ENCODE data around the gene BRIP1.
"Not testable (repeated sequence)": the region's sequence is repeated elsewhere in the genome, so short reads cannot be mapped to it uniquely, and the experiment has no call there.

The BRIP1 gene

DNA sequence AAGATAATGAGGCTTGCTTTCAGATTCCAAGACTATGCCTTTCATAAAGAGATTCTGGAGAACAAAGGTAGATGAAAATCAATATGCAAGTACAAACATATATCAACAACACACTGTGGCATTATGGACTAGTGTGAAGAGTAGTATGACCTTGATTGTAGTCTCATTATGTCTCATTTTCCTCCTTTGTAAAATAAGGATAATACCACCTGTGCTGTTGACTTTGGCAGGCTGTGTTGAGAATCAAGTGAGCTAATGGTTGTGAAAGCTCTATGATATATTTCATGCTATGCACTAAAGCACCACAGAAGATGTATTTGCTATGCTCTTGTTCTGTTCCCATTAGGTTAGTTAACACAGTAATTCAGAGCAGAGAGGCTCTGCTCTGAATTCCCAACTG lies 193.8 kb downstream of the BRIP1 start:
- H3K4me1 ChIP-seq (ENCODE audit: control insufficient read depth, low read depth, low read length) = no peaks in the 10 kb centered on the region
- H3K9me3 ChIP-seq (ENCODE audit: control insufficient read depth, low read depth, low read length) = no peaks in the 10 kb centered on the region
- H3K27ac ChIP-seq (ENCODE audit: low read length) = no peak overlapping the region
- no peaks in the 10 kb centered on the region for H3K36me3 ChIP-seq (ENCODE audit: control insufficient read depth, low read depth, low read length)
- no peaks in the 10 kb centered on the region for H3K27me3 ChIP-seq (ENCODE audit: control insufficient read depth, insufficient read depth, low read length)
- no peak overlapping the region for H3K9ac ChIP-seq (ENCODE audit: low read length)
- H3K4me3 ChIP-seq (ENCODE audit: low read length) = no peak overlapping the region

DNA sequence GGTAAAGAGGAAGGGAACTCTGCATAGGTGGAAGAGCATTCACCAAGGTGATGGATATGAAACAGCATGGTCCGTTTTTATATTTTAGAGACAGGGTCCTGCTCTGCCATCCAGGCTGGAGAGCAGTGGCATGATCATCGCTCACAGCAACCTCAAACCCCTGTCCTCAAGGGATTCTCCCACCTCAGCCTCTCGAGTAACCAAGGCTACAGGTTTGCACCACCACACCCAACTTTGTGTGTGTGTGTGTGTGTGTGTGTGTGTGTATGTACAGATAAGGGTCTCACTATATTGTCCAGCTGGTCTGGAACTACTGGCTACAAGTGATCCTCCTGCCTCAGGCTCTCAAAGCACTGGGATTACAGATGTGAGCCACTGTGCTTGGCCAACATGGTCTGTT lies 194.8 kb downstream of the BRIP1 start:
- no peaks in the 10 kb centered on the region for H3K36me3 ChIP-seq (ENCODE audit: control insufficient read depth, low read depth, low read length)
- H3K27me3 ChIP-seq (ENCODE audit: control insufficient read depth, insufficient read depth, low read length) = no peaks in the 10 kb centered on the region
- H3K9me3 ChIP-seq (ENCODE audit: control insufficient read depth, low read depth, low read length) = no peaks in the 10 kb centered on the region
- H3K4me1 ChIP-seq (ENCODE audit: control insufficient read depth, low read depth, low read length) = no peaks in the 10 kb centered on the region
- no peak overlapping the region for H3K9ac ChIP-seq (ENCODE audit: low read length)
- H3K4me3 ChIP-seq (ENCODE audit: low read length) = no peak overlapping the region
- H3K27ac ChIP-seq (ENCODE audit: low read length) = no peak overlapping the region

DNA sequence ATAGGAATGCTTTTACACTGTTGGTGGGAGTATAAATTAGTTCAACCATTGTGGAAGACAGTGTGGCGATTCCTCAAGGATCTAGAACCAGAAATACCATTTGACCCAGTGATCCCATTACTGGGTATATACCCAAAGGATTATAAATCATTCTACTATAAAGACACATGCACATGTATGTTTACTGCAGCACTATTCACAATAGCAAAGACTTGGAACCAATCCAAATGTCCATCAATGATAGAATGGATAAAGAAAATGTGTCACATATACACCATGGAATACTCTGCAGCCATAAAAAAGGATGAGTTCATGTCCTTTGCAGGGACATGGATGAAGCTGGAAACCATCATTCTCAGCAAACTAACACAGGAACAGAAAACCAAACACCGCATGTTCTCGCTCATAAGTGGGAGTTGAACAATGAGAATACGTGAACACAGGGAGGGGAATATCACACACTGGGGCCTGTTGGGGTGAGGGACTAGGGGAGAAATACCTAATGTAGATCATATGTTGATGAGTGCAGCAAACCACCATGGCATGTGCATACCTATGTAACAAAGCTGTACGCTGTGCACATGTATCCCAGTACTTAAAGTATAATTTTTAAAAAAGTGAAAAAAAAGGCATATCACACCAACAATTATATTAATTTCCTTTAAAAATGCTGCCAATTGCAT lies 196.8 kb downstream of the BRIP1 start:
- not testable (repeated sequence) for H3K36me3 ChIP-seq (ENCODE audit: control insufficient read depth, low read depth, low read length); H3K9ac ChIP-seq (ENCODE audit: low read length); H3K9me3 ChIP-seq (ENCODE audit: control insufficient read depth, low read depth, low read length); H3K4me1 ChIP-seq (ENCODE audit: control insufficient read depth, low read depth, low read length); H3K4me3 ChIP-seq (ENCODE audit: low read length); H3K27me3 ChIP-seq (ENCODE audit: control insufficient read depth, insufficient read depth, low read length); H3K27ac ChIP-seq (ENCODE audit: low read length)

DNA sequence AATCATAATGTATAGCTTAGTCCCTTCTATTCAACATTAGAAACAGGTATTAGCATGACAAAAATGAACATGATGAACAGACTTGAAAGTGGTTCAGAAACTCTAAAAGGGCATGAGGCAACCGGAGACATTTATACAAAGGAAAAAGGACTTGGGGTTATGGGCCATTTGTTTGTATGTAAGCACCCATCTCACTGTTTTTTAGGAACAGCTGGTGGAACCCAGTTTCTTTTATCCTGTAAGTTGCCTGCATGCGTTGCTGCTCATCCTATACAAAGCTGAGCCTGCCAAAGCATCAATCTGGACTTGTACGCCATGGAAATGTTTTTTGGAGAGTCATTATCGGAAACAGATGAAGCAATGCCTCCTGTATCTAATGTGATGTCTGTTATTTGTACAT lies 200.0 kb downstream of the BRIP1 start:
- Histone ChIP-seq H3K9ac (ENCODE audit: low read length) (no peak overlapping the region), H3K27me3 (ENCODE audit: control insufficient read depth, insufficient read depth, low read length) (no peaks in the 10 kb centered on the region), H3K9me3 (ENCODE audit: control insufficient read depth, low read depth, low read length) (no peaks in the 10 kb centered on the region), H3K27ac (ENCODE audit: low read length) (no peak overlapping the region), H3K4me1 (ENCODE audit: control insufficient read depth, low read depth, low read length) (no peaks in the 10 kb centered on the region), H3K4me3 (ENCODE audit: low read length) (no peak overlapping the region), H3K36me3 (ENCODE audit: control insufficient read depth, low read depth, low read length) (no peaks in the 10 kb centered on the region)

DNA sequence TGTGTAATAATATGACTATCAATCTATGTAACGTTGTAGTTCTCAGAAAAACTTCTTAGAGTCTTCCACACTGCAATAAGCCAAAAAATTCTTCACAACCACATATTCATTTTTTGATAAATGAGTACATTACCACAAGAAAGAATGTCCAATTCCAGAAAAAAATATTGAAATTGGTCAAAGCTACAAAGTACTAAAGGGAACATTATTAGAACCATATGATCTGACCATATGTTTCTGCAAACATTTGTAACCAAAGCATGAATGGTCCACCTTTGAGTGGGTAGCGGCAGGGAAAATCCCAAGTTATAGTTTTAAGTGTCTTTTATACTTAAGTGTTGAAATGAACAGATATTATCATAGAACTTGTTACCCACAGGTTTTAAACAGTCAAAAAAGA lies 200.6 kb downstream of the BRIP1 start:
- Histone ChIP-seq H3K9me3 (ENCODE audit: control insufficient read depth, low read depth, low read length) (no peaks in the 10 kb centered on the region), H3K36me3 (ENCODE audit: control insufficient read depth, low read depth, low read length) (no peaks in the 10 kb centered on the region), H3K9ac (ENCODE audit: low read length) (no peak overlapping the region), H3K27me3 (ENCODE audit: control insufficient read depth, insufficient read depth, low read length) (no peaks in the 10 kb centered on the region), H3K4me3 (ENCODE audit: low read length) (no peak overlapping the region), H3K27ac (ENCODE audit: low read length) (no peak overlapping the region), H3K4me1 (ENCODE audit: control insufficient read depth, low read depth, low read length) (no peaks in the 10 kb centered on the region)

DNA sequence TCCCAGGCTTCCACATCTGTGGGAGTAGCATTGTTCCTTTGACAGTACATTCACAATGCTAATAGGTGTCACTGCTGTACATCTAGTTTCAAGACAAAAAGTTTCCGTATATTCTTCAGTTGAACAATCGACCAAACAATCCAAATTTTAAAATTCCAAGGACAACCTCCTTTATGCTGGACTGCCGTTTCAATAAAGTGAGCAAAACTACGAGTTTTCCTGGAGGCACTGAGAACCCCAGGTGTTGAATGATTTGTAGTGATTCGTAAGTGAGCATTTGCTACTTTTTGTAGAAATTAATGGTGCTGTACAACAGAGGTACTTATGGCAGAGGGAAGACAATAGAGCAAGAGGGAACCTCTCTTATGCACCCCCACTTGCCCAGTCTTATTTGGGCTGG lies 201.1 kb downstream of the BRIP1 start:
- no peak overlapping the region for H3K27ac ChIP-seq (ENCODE audit: low read length)
- no peaks in the 10 kb centered on the region for H3K36me3 ChIP-seq (ENCODE audit: control insufficient read depth, low read depth, low read length)
- no peaks in the 10 kb centered on the region for H3K9me3 ChIP-seq (ENCODE audit: control insufficient read depth, low read depth, low read length)
- no peak overlapping the region for H3K9ac ChIP-seq (ENCODE audit: low read length)
- H3K4me3 ChIP-seq (ENCODE audit: low read length) = no peak overlapping the region
- H3K4me1 ChIP-seq (ENCODE audit: control insufficient read depth, low read depth, low read length) = no peaks in the 10 kb centered on the region
- H3K27me3 ChIP-seq (ENCODE audit: control insufficient read depth, insufficient read depth, low read length) = no peaks in the 10 kb centered on the region

DNA sequence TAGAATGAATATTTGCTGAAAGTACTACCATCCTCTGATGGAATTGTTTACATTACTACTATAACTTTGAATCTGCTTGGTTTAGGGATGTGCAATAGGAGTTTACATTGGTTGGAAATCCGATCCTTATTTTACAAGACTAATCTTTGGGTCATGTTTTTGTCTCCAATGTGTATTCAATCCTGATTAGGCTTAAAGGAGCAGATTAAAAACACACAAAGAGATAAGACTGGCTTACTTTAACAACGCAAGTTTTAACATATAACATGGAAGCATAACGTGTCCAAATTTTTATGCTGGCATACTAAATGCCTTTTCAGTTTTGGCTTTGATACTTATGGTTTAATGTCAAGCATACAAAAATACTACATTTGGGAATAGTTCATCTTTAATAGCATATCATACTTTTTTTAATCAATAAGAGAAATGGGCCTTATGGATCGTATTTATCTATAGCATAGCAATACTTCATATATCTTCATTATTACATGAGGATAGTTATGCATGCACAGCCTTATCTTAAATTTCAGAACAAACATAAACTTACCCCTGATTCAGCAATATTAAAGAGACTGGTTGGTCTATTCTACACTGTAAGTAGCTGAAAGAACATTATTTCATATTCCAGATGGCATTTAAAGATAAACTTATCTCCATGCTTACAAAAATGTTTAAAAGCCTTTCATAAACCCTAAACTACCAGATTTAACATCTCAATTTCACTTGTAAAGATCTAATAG lies 202.4 kb downstream of the BRIP1 start:
- H3K9ac ChIP-seq (ENCODE audit: low read length) = no peak overlapping the region
- H3K4me3 ChIP-seq (ENCODE audit: low read length) = no peak overlapping the region
- H3K9me3 ChIP-seq (ENCODE audit: control insufficient read depth, low read depth, low read length) = no peaks in the 10 kb centered on the region
- H3K36me3 ChIP-seq (ENCODE audit: control insufficient read depth, low read depth, low read length) = no peaks in the 10 kb centered on the region
- no peak overlapping the region for H3K27ac ChIP-seq (ENCODE audit: low read length)
- no peaks in the 10 kb centered on the region for H3K27me3 ChIP-seq (ENCODE audit: control insufficient read depth, insufficient read depth, low read length)
- no peaks in the 10 kb centered on the region for H3K4me1 ChIP-seq (ENCODE audit: control insufficient read depth, low read depth, low read length)

DNA sequence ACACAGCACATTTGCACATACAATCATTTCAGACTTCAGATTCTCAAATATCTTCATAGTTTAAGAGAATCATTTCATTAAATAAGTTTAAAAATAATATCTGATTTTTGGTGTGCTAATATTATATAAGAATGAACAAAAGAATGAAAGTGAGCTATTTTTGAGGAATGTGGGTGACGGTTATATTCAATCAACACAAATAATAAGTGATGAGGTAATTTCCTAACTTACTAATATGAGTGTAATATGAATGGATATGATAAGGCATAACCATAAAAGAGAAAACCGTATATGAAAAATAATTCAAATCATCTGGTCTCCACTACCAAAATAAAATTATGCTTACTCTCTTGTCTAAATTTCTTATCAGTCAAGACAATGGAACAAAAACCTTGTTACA lies 203.9 kb downstream of the BRIP1 start:
- Histone ChIP-seq H3K27ac (ENCODE audit: low read length) (no peak overlapping the region), H3K36me3 (ENCODE audit: control insufficient read depth, low read depth, low read length) (no peaks in the 10 kb centered on the region)

DNA sequence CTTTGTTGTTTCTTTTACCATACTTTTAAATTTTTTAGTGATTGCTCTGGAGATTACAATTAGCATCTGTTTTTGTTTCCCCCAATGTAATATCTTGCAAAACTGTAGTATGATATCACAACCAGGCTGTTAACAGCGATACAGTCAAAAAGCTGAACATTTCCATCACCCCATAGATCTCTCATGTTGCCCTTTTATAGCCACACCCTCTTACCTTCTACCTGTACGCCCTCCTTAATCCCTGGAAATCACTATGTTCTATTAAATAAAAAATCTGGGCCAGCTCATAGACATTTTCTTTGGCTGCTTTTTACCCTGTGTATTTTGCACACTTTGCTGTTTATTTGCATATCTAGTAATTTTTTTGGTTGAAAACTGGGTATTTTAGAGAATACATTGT lies 205.1 kb downstream of the BRIP1 start:
- no peak overlapping the region for H3K4me3 ChIP-seq (ENCODE audit: low read length)
- H3K27me3 ChIP-seq (ENCODE audit: control insufficient read depth, insufficient read depth, low read length) = no peaks in the 10 kb centered on the region
- no peaks in the 10 kb centered on the region for H3K36me3 ChIP-seq (ENCODE audit: control insufficient read depth, low read depth, low read length)
- no peaks in the 10 kb centered on the region for H3K9me3 ChIP-seq (ENCODE audit: control insufficient read depth, low read depth, low read length)
- no peak overlapping the region for H3K27ac ChIP-seq (ENCODE audit: low read length)
- no peak overlapping the region for H3K9ac ChIP-seq (ENCODE audit: low read length)
- no peaks in the 10 kb centered on the region for H3K4me1 ChIP-seq (ENCODE audit: control insufficient read depth, low read depth, low read length)

More for the DNA sequence above, 203.9 kb downstream of the BRIP1 start:
- Histone ChIP-seq H3K9ac (ENCODE audit: low read length) (no peak overlapping the region), H3K9me3 (ENCODE audit: control insufficient read depth, low read depth, low read length) (no peaks in the 10 kb centered on the region), H3K4me1 (ENCODE audit: control insufficient read depth, low read depth, low read length) (no peaks in the 10 kb centered on the region), H3K4me3 (ENCODE audit: low read length) (no peak overlapping the region), H3K27me3 (ENCODE audit: control insufficient read depth, insufficient read depth, low read length) (no peaks in the 10 kb centered on the region)

DNA sequence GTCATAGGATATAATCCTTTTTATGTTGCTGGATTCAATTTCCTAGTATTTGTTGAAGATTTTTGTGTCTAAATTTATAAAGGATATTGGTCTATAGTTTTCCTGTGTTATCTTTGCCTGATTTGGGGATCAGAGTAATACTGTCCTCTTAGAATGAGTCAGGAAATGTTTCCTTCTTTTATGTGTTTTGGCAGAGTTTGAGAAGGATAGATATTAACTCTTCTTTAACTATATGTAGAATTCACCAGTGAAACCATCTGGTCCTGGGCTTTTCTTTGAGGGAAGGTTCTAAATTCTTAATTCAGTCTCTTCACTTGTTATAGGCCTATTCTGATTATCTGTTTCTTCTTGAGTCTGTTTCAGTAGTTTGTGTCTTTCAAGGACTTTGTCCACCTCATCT lies 206.0 kb downstream of the BRIP1 start:
- Histone ChIP-seq H3K27ac (ENCODE audit: low read length) (no peak overlapping the region), H3K36me3 (ENCODE audit: control insufficient read depth, low read depth, low read length) (no peaks in the 10 kb centered on the region), H3K4me1 (ENCODE audit: control insufficient read depth, low read depth, low read length) (no peaks in the 10 kb centered on the region), H3K27me3 (ENCODE audit: control insufficient read depth, insufficient read depth, low read length) (no peaks in the 10 kb centered on the region), H3K9ac (ENCODE audit: low read length) (no peak overlapping the region), H3K9me3 (ENCODE audit: control insufficient read depth, low read depth, low read length) (no peaks in the 10 kb centered on the region), H3K4me3 (ENCODE audit: low read length) (no peak overlapping the region)

DNA sequence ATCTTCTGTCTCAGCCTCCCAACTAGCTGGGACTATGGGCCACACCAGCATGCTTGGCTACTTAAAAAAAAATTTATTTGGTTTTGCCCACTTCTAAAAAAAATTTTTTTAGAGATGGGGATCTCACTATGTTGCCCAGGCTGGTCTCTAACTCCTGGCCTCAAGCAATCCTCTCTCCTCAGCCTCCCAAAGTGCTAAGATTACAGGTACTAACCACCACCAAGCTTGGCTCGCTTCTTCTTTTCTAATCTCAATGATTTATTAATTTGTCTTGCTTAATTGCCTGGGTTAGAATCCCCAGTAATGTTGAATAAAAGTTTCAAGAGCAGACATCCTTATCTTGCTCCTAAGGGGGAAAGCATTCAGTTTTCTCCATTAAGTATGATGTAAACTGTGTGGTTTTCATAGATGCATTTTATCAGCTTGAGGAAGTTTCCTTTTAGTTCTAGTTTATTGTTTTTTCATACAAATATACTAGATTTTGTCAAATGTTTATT lies 206.6 kb downstream of the BRIP1 start:
- Histone ChIP-seq H3K36me3 (ENCODE audit: control insufficient read depth, low read depth, low read length) (no peaks in the 10 kb centered on the region), H3K9ac (ENCODE audit: low read length) (no peak overlapping the region), H3K27me3 (ENCODE audit: control insufficient read depth, insufficient read depth, low read length) (no peaks in the 10 kb centered on the region), H3K4me3 (ENCODE audit: low read length) (no peak overlapping the region), H3K4me1 (ENCODE audit: control insufficient read depth, low read depth, low read length) (no peaks in the 10 kb centered on the region), H3K27ac (ENCODE audit: low read length) (no peak overlapping the region), H3K9me3 (ENCODE audit: control insufficient read depth, low read depth, low read length) (no peaks in the 10 kb centered on the region)

DNA sequence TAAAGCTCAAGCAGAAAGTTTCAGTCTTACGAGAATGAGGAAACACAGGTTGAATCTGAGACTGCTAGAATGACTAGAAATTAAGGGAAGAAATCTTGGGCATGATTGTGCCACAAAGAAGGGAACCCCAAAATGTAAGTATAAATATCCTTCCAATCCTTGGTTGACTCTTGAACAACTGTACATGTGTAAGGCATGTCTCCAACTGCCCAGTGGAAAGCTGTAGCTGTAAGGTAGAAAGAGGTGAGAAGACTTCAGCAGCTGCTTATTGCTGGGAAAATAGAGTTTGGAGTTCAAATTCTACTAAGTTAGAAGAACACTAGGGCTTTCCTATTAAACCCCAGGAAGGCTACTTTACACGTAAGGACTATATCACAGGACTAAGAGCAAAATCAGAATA lies 212.6 kb downstream of the BRIP1 start:
- Histone ChIP-seq H3K4me3 (ENCODE audit: low read length) (no peak overlapping the region), H3K4me1 (ENCODE audit: control insufficient read depth, low read depth, low read length) (no peaks in the 10 kb centered on the region), H3K27ac (ENCODE audit: low read length) (no peak overlapping the region), H3K36me3 (ENCODE audit: control insufficient read depth, low read depth, low read length) (no peaks in the 10 kb centered on the region), H3K9ac (ENCODE audit: low read length) (no peak overlapping the region), H3K9me3 (ENCODE audit: control insufficient read depth, low read depth, low read length) (no peaks in the 10 kb centered on the region), H3K27me3 (ENCODE audit: control insufficient read depth, insufficient read depth, low read length) (no peaks in the 10 kb centered on the region)
